Brain pericyte (primary cell): ENCODE results near the gene F2RL1.
A peak's percentile ranks its signal among the peaks of the same experiment; 100 is the strongest.
"Not testable (repeated sequence)": the region's sequence is repeated elsewhere in the genome, so short reads cannot be mapped to it uniquely, and the experiment has no call there.

Experiments
- DNase-seq: peaks from one replicate; pipeline ENCODE4 v3.0.0-alpha.2; 2012; ENCODE audit warnings: low read depth, low spot score

Gene F2RL1

GRCh38 chr5:76818844-76819831, at the start of gene F2RL1:
Gene F2RL1 (plus strand): TSS chr5:76819030. CDS start chr5:76819183, 153 bp downstream.
- no peak for DNase-seq

GRCh38 chr5:76771041-76771440, 47.8 kb upstream of the F2RL1 start:
- not testable (repeated sequence) for DNase-seq

- DNase-seq, result no peak
Observed at GRCh38 chr5:76771705-76772405, 47.0 kb upstream of the F2RL1 start.

- no peak for DNase-seq
Observed at GRCh38 chr5:76775921-76776320, 42.9 kb upstream of the F2RL1 start.

- no peak for DNase-seq
Observed at GRCh38 chr5:76776391-76776790, 42.4 kb upstream of the F2RL1 start.

- DNase-seq, result not testable (repeated sequence)
Observed at GRCh38 chr5:76780616-76781015, 38.2 kb upstream of the F2RL1 start.

GRCh38 chr5:76781775-76782174, 37.1 kb upstream of the F2RL1 start:
- no peak for DNase-seq

- no peak for DNase-seq
Observed at GRCh38 chr5:76782444-76782843, 36.4 kb upstream of the F2RL1 start.

GRCh38 chr5:76787237-76787636, 31.6 kb upstream of the F2RL1 start:
- peak; percentile 98 for DNase-seq

GRCh38 chr5:76788362-76788761, 30.5 kb upstream of the F2RL1 start:
- no peak for DNase-seq

GRCh38 chr5:76789275-76789674, 29.6 kb upstream of the F2RL1 start:
- DNase-seq, result not testable (repeated sequence)

- DNase-seq, result no peak
Observed at GRCh38 chr5:76789991-76790581, 28.7 kb upstream of the F2RL1 start.

GRCh38 chr5:76790632-76791290, 28.1 kb upstream of the F2RL1 start:
- DNase-seq, result peak; percentile 95

GRCh38 chr5:76791461-76791860, 27.4 kb upstream of the F2RL1 start:
- no peak for DNase-seq

GRCh38 chr5:76794871-76795270, 24.0 kb upstream of the F2RL1 start:
- DNase-seq, result no peak

GRCh38 chr5:76799588-76799987, 19.2 kb upstream of the F2RL1 start:
- DNase-seq, result no peak

GRCh38 chr5:76800579-76800978, 18.3 kb upstream of the F2RL1 start:
- DNase-seq, result no peak

GRCh38 chr5:76801159-76801802, 17.5 kb upstream of the F2RL1 start:
- no peak for DNase-seq

GRCh38 chr5:76801803-76802195, 17.0 kb upstream of the F2RL1 start:
- DNase-seq, result no peak

GRCh38 chr5:76804266-76804665, 14.6 kb upstream of the F2RL1 start:
- no peak for DNase-seq

GRCh38 chr5:76805821-76806505, 12.9 kb upstream of the F2RL1 start:
- peak; percentile 83 for DNase-seq
